HG03108 (cell line): ENCODE results near the gene TMEM185A.
"Not testable (repeated sequence)": the region's sequence is repeated elsewhere in the genome, so short reads cannot be mapped to it uniquely, and the experiment has no call there.

Experiments
- ATAC-seq: cut with Tn5 transposase; IDR thresholded peaks from one replicate; pipeline ENCODE4 v1.9.1; 2021; ENCODE audit warnings: moderate library complexity; ENCODE audit not compliant: unreplicated experiment

TMEM185A gene

GRCh38 chrX:149631234-149632165 is at the start of gene TMEM185A:
TSS of gene TMEM185A (minus strand) at chrX:149631792. CDS start at chrX:149631580, 212 bp downstream.
- ATAC-seq, result peak; percentile 85

- no peak for ATAC-seq
Measured at GRCh38 chrX:149681182-149681581, 49.6 kb upstream of the TMEM185A start.

- ATAC-seq, result not testable (repeated sequence)
Measured at GRCh38 chrX:149679164-149679678, 47.6 kb upstream of the TMEM185A start.

- ATAC-seq, result not testable (repeated sequence)
Measured at GRCh38 chrX:149675554-149675953, 44.0 kb upstream of the TMEM185A start.

- ATAC-seq, result not testable (repeated sequence)
Measured at GRCh38 chrX:149675088-149675487, 43.5 kb upstream of the TMEM185A start.

GRCh38 chrX:149660613-149661012 is 29.0 kb upstream of the TMEM185A start:
- ATAC-seq, result not testable (repeated sequence)

- ATAC-seq, result not testable (repeated sequence)
Measured at GRCh38 chrX:149656260-149656884, 24.8 kb upstream of the TMEM185A start.

- no peak for ATAC-seq
Measured at GRCh38 chrX:149652232-149652981, 20.8 kb upstream of the TMEM185A start.

GRCh38 chrX:149650162-149650561 is 18.6 kb upstream of the TMEM185A start:
- no peak for ATAC-seq

- ATAC-seq, result no peak
Measured at GRCh38 chrX:149648932-149649331, 17.3 kb upstream of the TMEM185A start.

- no peak for ATAC-seq
Measured at GRCh38 chrX:149647505-149647904, 15.9 kb upstream of the TMEM185A start.

- no peak for ATAC-seq
Measured at GRCh38 chrX:149643496-149643895, 11.9 kb upstream of the TMEM185A start.

- ATAC-seq, result no peak
Measured at GRCh38 chrX:149641835-149642234, 10.2 kb upstream of the TMEM185A start.

- ATAC-seq, result no peak
Measured at GRCh38 chrX:149641432-149641831, 9.8 kb upstream of the TMEM185A start.

GRCh38 chrX:149639568-149639967 is 8.0 kb upstream of the TMEM185A start:
- ATAC-seq, result no peak

GRCh38 chrX:149638860-149639259 is 7.3 kb upstream of the TMEM185A start:
- no peak for ATAC-seq

GRCh38 chrX:149633511-149633910 is 1.9 kb upstream of the TMEM185A start:
- ATAC-seq, result no peak

GRCh38 chrX:149630681-149631233 is 835 bp downstream of the TMEM185A start:
- ATAC-seq, result no peak

- ATAC-seq, result no peak
Measured at GRCh38 chrX:149629730-149630387, 1.7 kb downstream of the TMEM185A start.

- no peak for ATAC-seq
Measured at GRCh38 chrX:149628768-149629167, 2.8 kb downstream of the TMEM185A start.
